ENCODE measurements around the gene CPEB2.

The CPEB2 gene

GRCh38 chr4:15106399-15106798 lies 104.1 kb downstream of the CPEB2 start:
- H4K91ac ChIP-seq (ENCODE audit: low read length) = no peak overlapping the region
- no peak overlapping the region for H2BK5ac ChIP-seq (ENCODE audit: low read depth, low read length, poor library complexity, severe bottlenecking)
- H2BK15ac ChIP-seq (ENCODE audit: low read depth, poor library complexity, severe bottlenecking) = no peak overlapping the region
- no peak overlapping the region for H2BK120ac ChIP-seq (ENCODE audit: low read depth, low read length)
- no peak overlapping the region for H3K27ac ChIP-seq (ENCODE audit: low read length, poor library complexity, severe bottlenecking)
- no peak overlapping the region for H3K9ac ChIP-seq (ENCODE audit: low read length)
- no peak overlapping the region for H4K8ac ChIP-seq (ENCODE audit: low read length)
- 90% methylated on average over 1 of the region's 5 CpGs for WGBS
- no peak overlapping the region for H3K4ac ChIP-seq (ENCODE audit: low read depth in 1 of 2, low read length in 2 of 2)
- no peaks in the 10 kb centered on the region for H3K4me1 ChIP-seq (ENCODE audit: control insufficient read depth, insufficient read depth, low read depth, low read length)
- H3K36me3 ChIP-seq (ENCODE audit: control insufficient read depth in 1 of 2, insufficient read depth in 2 of 2, low read depth in 1 of 2, low read length in 2 of 2) = no peaks in the 10 kb centered on the region
- H3K4me3 ChIP-seq (ENCODE audit: insufficient read depth in 1 of 2, low read depth in 1 of 2, low read length in 2 of 2) = no peak overlapping the region
- H3K79me1 ChIP-seq (replicated peaks; ENCODE audit: low read length, poor library complexity, severe bottlenecking) = no peaks in the 10 kb centered on the region
- H3K18ac ChIP-seq (ENCODE audit: low read depth in 1 of 2, low read length in 2 of 2) = no peak overlapping the region
- no peaks in the 10 kb centered on the region for H3K9me3 ChIP-seq (ENCODE audit: control insufficient read depth, low read length)
- no peak overlapping the region for H3K14ac ChIP-seq (ENCODE audit: low read length in 2 of 2)
- H2AFZ ChIP-seq (ENCODE audit: low read depth, low read length) = no peak overlapping the region
- no peak overlapping the region for H3K23ac ChIP-seq (ENCODE audit: low read length in 2 of 2)
- no peak for DNase-seq
- H2AK5ac ChIP-seq (ENCODE audit: low read length, severe bottlenecking) = no peak overlapping the region
- no peak overlapping the region for H3K4me2 ChIP-seq (ENCODE audit: low read length, poor library complexity, severe bottlenecking)
- no peaks in the 10 kb centered on the region for H3K27me3 ChIP-seq (ENCODE audit: control insufficient read depth in 1 of 2, insufficient read depth in 1 of 2, low read length in 2 of 2)
- H2BK12ac ChIP-seq (ENCODE audit: low read length in 2 of 2) = no peak overlapping the region

- no peaks in the 10 kb centered on the region for H3K79me1 ChIP-seq (replicated peaks; ENCODE audit: low read length, poor library complexity, severe bottlenecking)
- no peak overlapping the region for H3K9ac ChIP-seq (ENCODE audit: low read length)
- H4K8ac ChIP-seq (ENCODE audit: low read length) = no peak overlapping the region
- no peak overlapping the region for H2AK5ac ChIP-seq (ENCODE audit: low read length, severe bottlenecking)
- no peak overlapping the region for H2AFZ ChIP-seq (ENCODE audit: low read depth, low read length)
- no peak overlapping the region for H2BK15ac ChIP-seq (ENCODE audit: low read depth, poor library complexity, severe bottlenecking)
- no peak for DNase-seq
- H2BK120ac ChIP-seq (ENCODE audit: low read depth, low read length) = no peak overlapping the region
- H3K4me1 ChIP-seq (ENCODE audit: control insufficient read depth, insufficient read depth, low read depth, low read length) = no peaks in the 10 kb centered on the region
- H2BK12ac ChIP-seq (ENCODE audit: low read length in 2 of 2) = no peak overlapping the region
- H4K91ac ChIP-seq (ENCODE audit: low read length) = no peak overlapping the region
- H3K36me3 ChIP-seq (ENCODE audit: control insufficient read depth in 1 of 2, insufficient read depth in 2 of 2, low read depth in 1 of 2, low read length in 2 of 2) = no peaks in the 10 kb centered on the region
- no peak overlapping the region for H3K23ac ChIP-seq (ENCODE audit: low read length in 2 of 2)
- no peak overlapping the region for H3K27ac ChIP-seq (ENCODE audit: low read length, poor library complexity, severe bottlenecking)
- no peak overlapping the region for H3K4me3 ChIP-seq (ENCODE audit: insufficient read depth in 1 of 2, low read depth in 1 of 2, low read length in 2 of 2)
- H3K9me3 ChIP-seq (ENCODE audit: control insufficient read depth, low read length) = no peaks in the 10 kb centered on the region
- no peak overlapping the region for H2BK5ac ChIP-seq (ENCODE audit: low read depth, low read length, poor library complexity, severe bottlenecking)
- H3K27me3 ChIP-seq (ENCODE audit: control insufficient read depth in 1 of 2, insufficient read depth in 1 of 2, low read length in 2 of 2) = no peaks in the 10 kb centered on the region
- H3K14ac ChIP-seq (ENCODE audit: low read length in 2 of 2) = no peak overlapping the region
- H3K18ac ChIP-seq (ENCODE audit: low read depth in 1 of 2, low read length in 2 of 2) = no peak overlapping the region
- H3K4me2 ChIP-seq (ENCODE audit: low read length, poor library complexity, severe bottlenecking) = no peak overlapping the region
- H3K4ac ChIP-seq (ENCODE audit: low read depth in 1 of 2, low read length in 2 of 2) = no peak overlapping the region
These were observed 107.3 kb downstream of the CPEB2 start for GRCh38 chr4:15109600-15109999.

- DNase-seq = no peak
- no peaks in the 10 kb centered on the region for H3K9me3 ChIP-seq (ENCODE audit: control insufficient read depth, low read length)
- H3K18ac ChIP-seq (ENCODE audit: low read depth in 1 of 2, low read length in 2 of 2) = no peak overlapping the region
- H3K4me1 ChIP-seq (ENCODE audit: control insufficient read depth, insufficient read depth, low read depth, low read length) = no peaks in the 10 kb centered on the region
- no peak overlapping the region for H2BK120ac ChIP-seq (ENCODE audit: low read depth, low read length)
- no peaks in the 10 kb centered on the region for H3K79me1 ChIP-seq (replicated peaks; ENCODE audit: low read length, poor library complexity, severe bottlenecking)
- H3K27ac ChIP-seq (ENCODE audit: low read length, poor library complexity, severe bottlenecking) = no peak overlapping the region
- H4K91ac ChIP-seq (ENCODE audit: low read length) = no peak overlapping the region
- no peak overlapping the region for H2AK5ac ChIP-seq (ENCODE audit: low read length, severe bottlenecking)
- H4K8ac ChIP-seq (ENCODE audit: low read length) = no peak overlapping the region
- no peak overlapping the region for H3K4me2 ChIP-seq (ENCODE audit: low read length, poor library complexity, severe bottlenecking)
- no peak overlapping the region for H3K9ac ChIP-seq (ENCODE audit: low read length)
- H2BK15ac ChIP-seq (ENCODE audit: low read depth, poor library complexity, severe bottlenecking) = no peak overlapping the region
- H3K27me3 ChIP-seq (ENCODE audit: control insufficient read depth in 1 of 2, insufficient read depth in 1 of 2, low read length in 2 of 2) = no peaks in the 10 kb centered on the region
- no peak overlapping the region for H3K14ac ChIP-seq (ENCODE audit: low read length in 2 of 2)
- H3K4me3 ChIP-seq (ENCODE audit: insufficient read depth in 1 of 2, low read depth in 1 of 2, low read length in 2 of 2) = no peak overlapping the region
- no peak overlapping the region for H2BK12ac ChIP-seq (ENCODE audit: low read length in 2 of 2)
- H3K36me3 ChIP-seq (ENCODE audit: control insufficient read depth in 1 of 2, insufficient read depth in 2 of 2, low read depth in 1 of 2, low read length in 2 of 2) = no peaks in the 10 kb centered on the region
- H2AFZ ChIP-seq (ENCODE audit: low read depth, low read length) = no peak overlapping the region
- H3K23ac ChIP-seq (ENCODE audit: low read length in 2 of 2) = no peak overlapping the region
- H3K4ac ChIP-seq (ENCODE audit: low read depth in 1 of 2, low read length in 2 of 2) = no peak overlapping the region
- H2BK5ac ChIP-seq (ENCODE audit: low read depth, low read length, poor library complexity, severe bottlenecking) = no peak overlapping the region
These were observed 107.9 kb downstream of the CPEB2 start for GRCh38 chr4:15110120-15110571.

- 58% methylated on average over 2 of the region's 2 CpGs for WGBS
- Histone ChIP-seq H3K79me1 (replicated peaks; ENCODE audit: low read length, poor library complexity, severe bottlenecking) (no peaks in the 10 kb centered on the region), H3K27me3 (ENCODE audit: control insufficient read depth in 1 of 2, insufficient read depth in 1 of 2, low read length in 2 of 2) (peaks cover 0 to 3% of the 10 kb centered on the region in 2 experiments), H2BK15ac (ENCODE audit: low read depth, poor library complexity, severe bottlenecking) (no peak overlapping the region), H3K4me1 (ENCODE audit: control insufficient read depth, insufficient read depth, low read depth, low read length) (peaks cover 4% of the 10 kb centered on the region), H2AFZ (ENCODE audit: low read depth, low read length) (no peak overlapping the region), H3K4ac (ENCODE audit: low read depth in 1 of 2, low read length in 2 of 2) (no peak overlapping the region), H2BK120ac (ENCODE audit: low read depth, low read length) (no peak overlapping the region), H2BK12ac (ENCODE audit: low read length in 2 of 2) (no peak overlapping the region), H2BK5ac (ENCODE audit: low read depth, low read length, poor library complexity, severe bottlenecking) (no peak overlapping the region), H3K4me3 (ENCODE audit: insufficient read depth in 1 of 2, low read depth in 1 of 2, low read length in 2 of 2) (no peak overlapping the region), H3K18ac (ENCODE audit: low read depth in 1 of 2, low read length in 2 of 2) (no peak overlapping the region), H4K91ac (ENCODE audit: low read length) (no peak overlapping the region), H3K14ac (ENCODE audit: low read length in 2 of 2) (no peak overlapping the region), H3K36me3 (ENCODE audit: control insufficient read depth in 1 of 2, insufficient read depth in 2 of 2, low read depth in 1 of 2, low read length in 2 of 2) (no peaks in the 10 kb centered on the region), H4K8ac (ENCODE audit: low read length) (no peak overlapping the region), H3K9me3 (ENCODE audit: control insufficient read depth, low read length) (no peaks in the 10 kb centered on the region), H3K27ac (ENCODE audit: low read length, poor library complexity, severe bottlenecking) (peak overlapping the region; percentile 53), H3K23ac (ENCODE audit: low read length in 2 of 2) (no peak overlapping the region), H2AK5ac (ENCODE audit: low read length, severe bottlenecking) (no peak overlapping the region), H3K9ac (ENCODE audit: low read length) (no peak overlapping the region), H3K4me2 (ENCODE audit: low read length, poor library complexity, severe bottlenecking) (no peak overlapping the region)
- DNase-seq = no peak
These were observed 114.3 kb downstream of the CPEB2 start for GRCh38 chr4:15116509-15117079.
